PC-3 (cell line): ENCODE measurements around the gene CFTR.

Source experiments
- EZH2phosphoT487 ChIP-seq: fragments of 300-600 bp; sonication (generic); IDR thresholded peaks from 2 replicates; pipeline ENCODE4 v1.6.1; 2018; ENCODE audit warnings: mild to moderate bottlenecking, antibody characterized with exemption, low read length, borderline replicate concordance
- TF ChIP-seq, protein P1 (sequence below): fragments of 300-600 bp; sonication (generic); conservative IDR thresholded peaks from 2 replicates; pipeline ENCODE4 v1.5.1; 2017; ENCODE audit warnings: antibody characterized with exemption, low read depth, mild to moderate bottlenecking, low read length

GRCh38 chr7:117639966-117640365 is 160.1 kb downstream of the CFTR start:
- TF ChIP-seq, protein P1, sequence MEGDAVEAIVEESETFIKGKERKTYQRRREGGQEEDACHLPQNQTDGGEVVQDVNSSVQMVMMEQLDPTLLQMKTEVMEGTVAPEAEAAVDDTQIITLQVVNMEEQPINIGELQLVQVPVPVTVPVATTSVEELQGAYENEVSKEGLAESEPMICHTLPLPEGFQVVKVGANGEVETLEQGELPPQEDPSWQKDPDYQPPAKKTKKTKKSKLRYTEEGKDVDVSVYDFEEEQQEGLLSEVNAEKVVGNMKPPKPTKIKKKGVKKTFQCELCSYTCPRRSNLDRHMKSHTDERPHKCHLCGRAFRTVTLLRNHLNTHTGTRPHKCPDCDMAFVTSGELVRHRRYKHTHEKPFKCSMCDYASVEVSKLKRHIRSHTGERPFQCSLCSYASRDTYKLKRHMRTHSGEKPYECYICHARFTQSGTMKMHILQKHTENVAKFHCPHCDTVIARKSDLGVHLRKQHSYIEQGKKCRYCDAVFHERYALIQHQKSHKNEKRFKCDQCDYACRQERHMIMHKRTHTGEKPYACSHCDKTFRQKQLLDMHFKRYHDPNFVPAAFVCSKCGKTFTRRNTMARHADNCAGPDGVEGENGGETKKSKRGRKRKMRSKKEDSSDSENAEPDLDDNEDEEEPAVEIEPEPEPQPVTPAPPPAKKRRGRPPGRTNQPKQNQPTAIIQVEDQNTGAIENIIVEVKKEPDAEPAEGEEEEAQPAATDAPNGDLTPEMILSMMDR: no peak
- no peak for TF ChIP-seq EZH2phosphoT487
